ENCODE data around the gene KIF17.

DNA sequence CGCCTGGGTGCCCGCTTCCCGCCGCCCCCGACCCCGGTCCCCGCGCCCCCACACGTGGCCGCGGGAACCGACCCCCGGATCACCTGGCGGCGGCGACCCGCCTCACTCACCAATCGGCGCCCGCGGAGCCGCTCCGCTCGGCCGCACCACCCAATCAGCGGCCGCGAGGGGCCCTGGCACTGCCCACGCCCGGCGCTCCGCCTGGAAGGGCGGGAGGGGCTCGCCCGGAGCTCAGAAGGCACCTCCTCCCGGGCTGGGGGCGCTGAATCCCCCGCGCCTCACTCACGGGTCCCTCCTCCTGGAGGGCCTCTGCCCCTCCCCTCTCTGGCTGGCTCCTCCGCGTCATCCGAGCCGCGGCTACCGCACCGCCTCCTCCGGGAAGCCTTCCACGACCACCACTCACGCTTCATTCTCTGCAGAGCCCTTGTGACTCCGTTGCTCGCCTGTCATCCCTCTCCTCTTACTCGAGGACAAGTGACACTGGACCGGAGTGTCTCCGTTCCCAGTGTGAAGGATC lies 14.3 kb upstream of the KIF17 start:
- no peak for TF ChIP-seq POLR2A (IDR thresholded peaks at IDR 0.05)
- TF ChIP-seq, protein P1, sequence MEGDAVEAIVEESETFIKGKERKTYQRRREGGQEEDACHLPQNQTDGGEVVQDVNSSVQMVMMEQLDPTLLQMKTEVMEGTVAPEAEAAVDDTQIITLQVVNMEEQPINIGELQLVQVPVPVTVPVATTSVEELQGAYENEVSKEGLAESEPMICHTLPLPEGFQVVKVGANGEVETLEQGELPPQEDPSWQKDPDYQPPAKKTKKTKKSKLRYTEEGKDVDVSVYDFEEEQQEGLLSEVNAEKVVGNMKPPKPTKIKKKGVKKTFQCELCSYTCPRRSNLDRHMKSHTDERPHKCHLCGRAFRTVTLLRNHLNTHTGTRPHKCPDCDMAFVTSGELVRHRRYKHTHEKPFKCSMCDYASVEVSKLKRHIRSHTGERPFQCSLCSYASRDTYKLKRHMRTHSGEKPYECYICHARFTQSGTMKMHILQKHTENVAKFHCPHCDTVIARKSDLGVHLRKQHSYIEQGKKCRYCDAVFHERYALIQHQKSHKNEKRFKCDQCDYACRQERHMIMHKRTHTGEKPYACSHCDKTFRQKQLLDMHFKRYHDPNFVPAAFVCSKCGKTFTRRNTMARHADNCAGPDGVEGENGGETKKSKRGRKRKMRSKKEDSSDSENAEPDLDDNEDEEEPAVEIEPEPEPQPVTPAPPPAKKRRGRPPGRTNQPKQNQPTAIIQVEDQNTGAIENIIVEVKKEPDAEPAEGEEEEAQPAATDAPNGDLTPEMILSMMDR (IDR thresholded peaks at IDR 0.05), result no peak
